HL-60 (cell line): ENCODE results near the gene GABBR2.

ENCODE experiments used
- DNase-seq, 2 experiments: peaks; one replicate each; pipeline ENCODE4 v3.0.0-alpha.2; 2010 to 2020; ENCODE audit warnings: low read depth in 1 of 2, low spot score in 1 of 2
- H3K27ac ChIP-seq: fragments of 250-450 bp; sonication (Bioruptor Pico); replicated peaks from 2 replicates; pipeline ENCODE4 v1.5.1; 2020; ENCODE audit warnings: mild to moderate bottlenecking, moderate library complexity
- H3K27me3 ChIP-seq: fragments of 250-450 bp; sonication (Bioruptor Pico); 2 replicates; pipeline ENCODE4 v1.5.1; 2021; ENCODE audit warnings: mild to moderate bottlenecking, moderate library complexity; ENCODE audit not compliant: insufficient read depth, poor library complexity, severe bottlenecking
- H3K4me3 ChIP-seq: replicated peaks from 2 replicates; pipeline ENCODE4 v1.5.1; 2011; ENCODE audit warnings: mild to moderate bottlenecking, control low read depth, low read length; ENCODE audit not compliant: insufficient read depth
- GABPA ChIP-seq: IDR thresholded peaks from 2 replicates; pipeline ENCODE4 v1.6.1; 2012; ENCODE audit warnings: low read depth
- POLR2AphosphoS5 ChIP-seq: IDR thresholded peaks from 2 replicates; pipeline ENCODE4 v1.6.1; 2012; ENCODE audit warnings: low read depth
- SPI1 ChIP-seq: IDR thresholded peaks from 2 replicates; pipeline ENCODE4 v1.6.1; 2012; ENCODE audit warnings: low read depth, mild to moderate bottlenecking, borderline replicate concordance
- TF ChIP-seq, protein P1 (sequence below): IDR thresholded peaks from one replicate; pipeline ENCODE4 v1.5.1; 2011; ENCODE audit warnings: low read length, control low read depth, inconsistent platforms; ENCODE audit not compliant: insufficient read depth
- TF ChIP-seq, protein P2 (sequence below): IDR thresholded peaks from 2 replicates; pipeline ENCODE4 v1.6.1; 2012; ENCODE audit warnings: low read depth; ENCODE audit not compliant: insufficient replicate concordance

Gene GABBR2

DNA sequence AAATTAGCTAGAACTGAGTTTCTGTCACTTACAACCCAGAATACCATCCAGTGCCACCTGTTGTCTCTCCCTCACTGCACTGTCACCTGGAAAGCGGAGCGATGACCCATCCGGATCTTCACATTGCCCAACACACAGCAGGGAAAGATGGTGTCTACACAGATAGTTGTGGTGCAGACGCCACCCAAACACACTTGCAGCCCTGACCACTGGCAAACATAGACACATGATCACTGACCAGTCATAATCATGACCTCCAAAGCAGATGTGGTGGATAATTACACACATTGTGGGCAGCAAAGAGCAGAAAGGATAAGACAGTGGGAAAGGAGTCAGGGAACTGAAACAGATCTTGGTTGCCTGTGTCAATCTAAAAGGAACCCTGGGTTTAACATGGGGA is 64.7 kb downstream of the GABBR2 start:
- no peak for DNase-seq
- no peak overlapping the region for H3K4me3 ChIP-seq
- H3K27me3 ChIP-seq = peaks cover 2% of the 10 kb centered on the region
- TF ChIP-seq, protein P1, sequence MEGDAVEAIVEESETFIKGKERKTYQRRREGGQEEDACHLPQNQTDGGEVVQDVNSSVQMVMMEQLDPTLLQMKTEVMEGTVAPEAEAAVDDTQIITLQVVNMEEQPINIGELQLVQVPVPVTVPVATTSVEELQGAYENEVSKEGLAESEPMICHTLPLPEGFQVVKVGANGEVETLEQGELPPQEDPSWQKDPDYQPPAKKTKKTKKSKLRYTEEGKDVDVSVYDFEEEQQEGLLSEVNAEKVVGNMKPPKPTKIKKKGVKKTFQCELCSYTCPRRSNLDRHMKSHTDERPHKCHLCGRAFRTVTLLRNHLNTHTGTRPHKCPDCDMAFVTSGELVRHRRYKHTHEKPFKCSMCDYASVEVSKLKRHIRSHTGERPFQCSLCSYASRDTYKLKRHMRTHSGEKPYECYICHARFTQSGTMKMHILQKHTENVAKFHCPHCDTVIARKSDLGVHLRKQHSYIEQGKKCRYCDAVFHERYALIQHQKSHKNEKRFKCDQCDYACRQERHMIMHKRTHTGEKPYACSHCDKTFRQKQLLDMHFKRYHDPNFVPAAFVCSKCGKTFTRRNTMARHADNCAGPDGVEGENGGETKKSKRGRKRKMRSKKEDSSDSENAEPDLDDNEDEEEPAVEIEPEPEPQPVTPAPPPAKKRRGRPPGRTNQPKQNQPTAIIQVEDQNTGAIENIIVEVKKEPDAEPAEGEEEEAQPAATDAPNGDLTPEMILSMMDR = no peak
- TF ChIP-seq SPI1 = no peak
- TF ChIP-seq GABPA = no peak
- TF ChIP-seq POLR2AphosphoS5 = no peak
- TF ChIP-seq, protein P2, sequence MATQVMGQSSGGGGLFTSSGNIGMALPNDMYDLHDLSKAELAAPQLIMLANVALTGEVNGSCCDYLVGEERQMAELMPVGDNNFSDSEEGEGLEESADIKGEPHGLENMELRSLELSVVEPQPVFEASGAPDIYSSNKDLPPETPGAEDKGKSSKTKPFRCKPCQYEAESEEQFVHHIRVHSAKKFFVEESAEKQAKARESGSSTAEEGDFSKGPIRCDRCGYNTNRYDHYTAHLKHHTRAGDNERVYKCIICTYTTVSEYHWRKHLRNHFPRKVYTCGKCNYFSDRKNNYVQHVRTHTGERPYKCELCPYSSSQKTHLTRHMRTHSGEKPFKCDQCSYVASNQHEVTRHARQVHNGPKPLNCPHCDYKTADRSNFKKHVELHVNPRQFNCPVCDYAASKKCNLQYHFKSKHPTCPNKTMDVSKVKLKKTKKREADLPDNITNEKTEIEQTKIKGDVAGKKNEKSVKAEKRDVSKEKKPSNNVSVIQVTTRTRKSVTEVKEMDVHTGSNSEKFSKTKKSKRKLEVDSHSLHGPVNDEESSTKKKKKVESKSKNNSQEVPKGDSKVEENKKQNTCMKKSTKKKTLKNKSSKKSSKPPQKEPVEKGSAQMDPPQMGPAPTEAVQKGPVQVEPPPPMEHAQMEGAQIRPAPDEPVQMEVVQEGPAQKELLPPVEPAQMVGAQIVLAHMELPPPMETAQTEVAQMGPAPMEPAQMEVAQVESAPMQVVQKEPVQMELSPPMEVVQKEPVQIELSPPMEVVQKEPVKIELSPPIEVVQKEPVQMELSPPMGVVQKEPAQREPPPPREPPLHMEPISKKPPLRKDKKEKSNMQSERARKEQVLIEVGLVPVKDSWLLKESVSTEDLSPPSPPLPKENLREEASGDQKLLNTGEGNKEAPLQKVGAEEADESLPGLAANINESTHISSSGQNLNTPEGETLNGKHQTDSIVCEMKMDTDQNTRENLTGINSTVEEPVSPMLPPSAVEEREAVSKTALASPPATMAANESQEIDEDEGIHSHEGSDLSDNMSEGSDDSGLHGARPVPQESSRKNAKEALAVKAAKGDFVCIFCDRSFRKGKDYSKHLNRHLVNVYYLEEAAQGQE = no peak
- no peak overlapping the region for H3K27ac ChIP-seq

DNA sequence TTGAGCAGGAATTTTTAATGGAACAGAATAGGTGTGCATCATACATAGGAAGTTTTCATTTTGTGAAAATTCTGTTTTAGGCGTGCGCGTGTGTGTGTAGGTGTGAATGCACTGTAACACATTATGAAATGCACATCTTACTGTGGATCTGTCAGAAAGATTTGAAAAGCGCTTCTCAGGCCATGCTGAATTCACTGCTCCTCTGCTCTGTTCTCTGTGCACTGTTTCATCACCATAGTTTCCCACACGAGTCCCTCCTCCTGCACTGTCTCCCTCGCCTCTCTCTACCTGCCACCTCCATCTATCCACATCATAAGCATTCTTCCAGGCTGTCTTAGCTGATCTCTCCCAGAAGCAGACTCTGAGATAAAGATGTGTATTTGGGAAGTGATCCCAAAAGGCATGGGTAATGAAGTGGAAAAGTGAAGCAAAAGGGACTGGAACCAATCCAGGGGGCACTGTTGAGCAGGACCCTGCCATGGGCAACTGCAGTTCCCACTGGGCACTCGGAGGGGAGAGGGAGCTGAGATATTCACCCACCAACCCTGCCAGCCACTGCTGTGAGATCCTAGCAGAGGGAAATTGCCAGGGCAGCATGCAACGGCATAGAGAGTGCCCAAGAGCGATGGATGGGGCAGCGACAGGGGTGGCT is 65.9 kb downstream of the GABBR2 start:
- Histone ChIP-seq H3K27ac (no peak overlapping the region), H3K27me3 (peaks cover 2% of the 10 kb centered on the region)
- DNase-seq = no peak

DNA sequence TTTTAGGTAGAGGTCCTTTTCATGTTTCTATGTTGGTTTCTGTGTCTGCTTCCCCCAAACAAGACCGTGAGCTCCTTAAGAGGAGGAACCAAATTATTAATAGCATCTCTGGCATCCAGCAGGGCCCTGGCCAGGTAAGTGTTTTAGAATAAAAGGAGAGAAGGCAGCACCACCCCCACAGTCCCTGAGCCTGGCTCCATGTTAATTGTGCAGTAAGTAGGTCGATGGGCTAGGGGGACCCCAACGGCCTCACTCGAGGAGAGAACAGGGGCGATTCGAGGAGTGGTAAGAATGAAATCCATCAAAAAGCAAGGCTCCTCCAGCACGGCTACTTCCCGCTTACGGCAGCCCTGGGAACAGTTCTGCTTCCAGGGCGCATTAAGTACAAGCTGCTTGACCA is 67.0 kb downstream of the GABBR2 start:
- peaks cover 2% of the 10 kb centered on the region for H3K27me3 ChIP-seq
- TF ChIP-seq, protein P2 = no peak
- TF ChIP-seq POLR2AphosphoS5 (no peak), SPI1 (no peak), GABPA (no peak)
- TF ChIP-seq, protein P1 = no peak
- no peak overlapping the region for H3K4me3 ChIP-seq
- DNase-seq = no peak
- H3K27ac ChIP-seq = no peak overlapping the region

More for the DNA sequence above, 65.9 kb downstream of the GABBR2 start:
- no peak overlapping the region for H3K4me3 ChIP-seq
- TF ChIP-seq, protein P2 = no peak
- TF ChIP-seq SPI1 (no peak), POLR2AphosphoS5 (no peak), GABPA (no peak)
- TF ChIP-seq, protein P1 = no peak
